Measurements from ENCODE around the gene P2RY12.

P2RY12 gene

DNA sequence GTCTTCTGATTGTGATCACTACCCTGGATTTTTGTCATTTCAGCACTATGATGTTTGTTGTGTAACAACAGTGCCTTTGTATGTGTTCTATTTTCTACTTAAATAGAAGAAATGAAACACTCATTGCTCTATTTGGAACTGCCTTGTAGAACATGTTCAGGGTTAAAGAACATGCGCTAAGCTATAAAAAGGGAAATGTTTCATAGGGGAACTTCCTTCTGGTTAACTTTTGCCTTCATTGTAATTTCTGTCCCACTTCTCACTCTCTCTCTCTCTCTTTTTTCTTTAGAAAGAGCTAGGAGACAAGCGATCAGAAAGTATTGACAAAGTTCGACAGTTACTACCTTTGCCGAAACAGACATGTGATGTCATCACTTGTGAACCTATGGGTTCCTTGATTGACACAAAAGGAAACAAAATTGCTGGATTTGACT lies at the start of gene P2RY12:
Gene P2RY12, minus strand, starts transcription at position 13 of the 434 bp plus-strand sequence. CDS start 45,908 bp downstream, outside the sequence.
- no peak for DNase-seq (ENCODE audit: low read depth in 1 of 2, low spot score in 1 of 2)

DNA sequence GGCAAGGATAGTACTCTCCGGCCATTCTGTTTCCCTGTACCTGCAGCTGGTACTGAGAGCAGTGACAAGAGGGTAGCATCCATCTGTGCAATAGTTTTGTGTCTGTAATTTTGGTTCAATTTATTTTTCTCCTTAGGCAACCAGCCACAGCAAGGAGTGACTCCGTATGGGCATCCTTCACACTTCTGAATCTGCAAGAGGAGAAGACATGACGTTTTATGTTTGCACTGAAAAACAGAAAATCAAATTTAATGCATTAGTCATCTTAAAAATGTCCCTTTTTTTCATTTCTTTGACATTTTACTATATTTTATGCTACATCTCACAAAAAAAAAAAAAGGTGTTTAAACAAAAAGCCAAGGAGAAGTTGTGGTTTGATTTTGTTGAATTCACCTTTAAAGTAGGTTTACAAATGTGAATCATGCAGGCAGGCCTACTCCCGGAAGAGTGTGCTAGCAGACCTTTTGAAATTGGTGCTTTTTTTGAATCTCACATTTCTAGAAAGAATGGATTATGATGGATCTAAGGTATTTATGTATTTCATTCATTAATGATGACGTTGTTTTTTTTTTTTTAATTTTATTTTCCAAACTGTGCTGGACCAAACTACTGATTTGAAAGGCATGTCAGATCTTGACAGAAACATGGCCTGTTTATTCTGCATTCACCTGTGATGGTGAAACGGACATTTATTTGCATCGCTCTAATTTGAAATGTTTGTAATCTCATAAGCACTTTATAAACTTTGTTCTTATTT lies 48.2 kb upstream of the P2RY12 start:
- DNase-seq (ENCODE audit: low read depth in 1 of 2, low spot score in 1 of 2), result no peak

DNA sequence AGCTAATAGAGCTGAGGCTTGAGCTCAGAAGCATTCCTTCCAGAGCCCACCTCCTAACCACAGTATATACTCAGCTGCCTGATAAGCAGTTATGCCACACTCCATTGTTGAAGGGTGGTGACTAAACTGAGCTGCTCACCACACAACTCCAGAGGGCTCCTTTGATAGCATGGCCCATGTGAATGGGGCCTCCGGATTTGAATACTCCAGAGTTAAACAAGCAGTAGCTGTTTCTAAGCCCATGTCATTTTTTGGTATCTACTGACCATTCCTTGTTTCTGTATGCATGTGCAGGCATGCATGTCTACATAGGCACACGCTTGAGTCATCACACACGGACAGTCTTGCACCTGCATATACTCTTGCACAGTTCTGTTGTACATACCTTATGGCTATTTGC lies 47.4 kb upstream of the P2RY12 start:
- DNase-seq (ENCODE audit: low read depth in 1 of 2, low spot score in 1 of 2), result no peak

DNA sequence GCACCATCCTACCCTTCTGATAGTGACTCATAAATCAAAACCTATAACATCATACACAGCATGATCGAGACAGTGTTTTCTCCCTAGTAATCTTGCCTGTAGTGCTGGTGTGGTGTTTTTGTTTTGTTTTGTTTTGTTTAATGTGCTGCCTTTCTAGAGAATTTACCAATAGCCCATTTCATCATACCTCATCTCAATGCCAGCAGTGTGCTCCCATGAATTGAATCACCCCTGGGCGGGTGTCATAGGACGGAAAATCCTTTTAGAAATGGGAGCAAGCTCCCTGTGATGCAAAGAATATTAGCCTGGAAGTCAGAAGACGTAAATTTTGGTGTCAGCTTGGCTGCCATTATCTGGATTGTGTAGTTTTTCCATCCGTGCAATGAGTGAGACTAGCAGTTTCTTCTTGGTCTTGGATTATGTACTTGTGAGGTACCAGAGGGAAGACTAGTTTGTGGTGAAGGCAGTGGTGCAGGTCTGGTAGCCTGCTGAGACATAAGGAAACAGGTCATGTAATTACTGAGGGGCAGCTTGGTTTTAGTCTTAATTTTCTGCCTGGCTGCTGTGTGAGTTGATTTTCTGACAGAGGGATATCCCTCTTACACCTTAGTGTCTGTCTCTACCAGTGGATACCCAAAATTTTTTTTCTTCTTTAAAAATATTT lies 46.4 kb upstream of the P2RY12 start:
- DNase-seq (ENCODE audit: low read depth in 1 of 2, low spot score in 1 of 2), result no peak

DNA sequence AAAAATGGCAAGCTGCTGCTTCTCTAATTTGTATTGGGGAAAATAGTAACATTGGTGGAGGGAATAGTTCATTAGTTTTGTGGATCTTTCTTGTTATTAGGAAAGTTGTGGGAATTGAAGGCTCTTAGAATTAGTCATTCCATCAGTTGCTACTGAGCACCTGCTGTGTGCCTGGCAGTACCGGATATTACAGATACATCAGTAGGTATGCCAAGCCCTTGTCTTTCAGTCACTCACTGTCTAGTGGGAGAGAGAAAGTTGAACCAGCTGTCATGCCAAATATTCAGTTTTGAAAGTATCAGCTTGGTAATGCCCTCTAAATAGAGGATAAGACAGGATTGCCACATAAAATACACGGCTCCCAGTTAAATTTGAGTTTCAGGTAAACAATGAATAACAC lies 43.8 kb upstream of the P2RY12 start:
- no peak for DNase-seq (ENCODE audit: low read depth in 1 of 2, low spot score in 1 of 2)

DNA sequence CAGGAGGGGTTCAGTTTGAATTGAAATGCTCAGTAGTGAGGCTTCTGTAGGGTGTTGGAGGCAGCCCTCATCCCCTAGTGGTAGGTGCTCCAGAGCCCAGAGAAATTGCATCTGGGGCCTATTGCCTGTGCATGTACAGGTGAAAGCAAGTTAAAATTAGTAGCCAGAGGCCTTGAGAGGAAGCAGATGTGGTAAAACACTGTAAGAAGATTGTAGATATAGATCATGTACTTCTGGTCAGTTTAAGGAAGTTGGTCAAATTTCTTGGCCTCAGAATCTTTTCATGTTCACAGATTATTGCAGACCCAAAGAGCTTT lies 41.7 kb upstream of the P2RY12 start:
- DNase-seq (ENCODE audit: low read depth in 1 of 2, low spot score in 1 of 2), result no peak

DNA sequence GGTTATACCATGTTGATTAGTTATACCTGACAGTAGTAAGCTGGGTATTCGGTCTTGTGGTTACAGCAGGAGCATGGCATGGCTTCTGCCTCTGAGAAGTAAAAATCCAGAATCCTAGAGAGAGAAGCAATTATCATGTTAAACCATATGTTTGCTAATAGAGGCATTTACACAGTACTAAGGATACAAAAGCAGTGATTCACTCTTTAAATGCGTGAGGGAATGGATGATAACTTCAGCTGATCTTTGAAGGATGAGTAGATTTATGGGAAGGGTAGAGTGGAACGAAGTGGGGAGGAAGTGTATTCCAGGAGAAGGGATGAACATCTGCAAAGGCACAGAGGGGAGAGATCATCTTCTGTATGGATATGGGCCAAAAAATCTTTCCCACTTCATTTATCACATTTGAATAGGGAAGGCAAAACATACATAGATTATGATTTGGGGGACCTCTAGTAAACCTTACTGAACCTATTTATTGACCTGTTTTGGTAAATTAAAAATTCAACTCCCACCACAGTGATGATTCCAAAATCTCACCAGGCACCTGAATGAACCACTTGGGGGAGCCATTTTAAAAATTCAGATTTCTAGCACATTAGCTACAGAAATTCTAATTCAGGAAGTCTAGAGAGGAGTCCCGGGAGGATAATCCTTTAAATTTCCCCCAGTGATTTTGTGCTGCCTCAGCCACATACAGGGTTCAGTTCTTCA lies 41.2 kb upstream of the P2RY12 start:
- no peak for DNase-seq (ENCODE audit: low read depth in 1 of 2, low spot score in 1 of 2)

DNA sequence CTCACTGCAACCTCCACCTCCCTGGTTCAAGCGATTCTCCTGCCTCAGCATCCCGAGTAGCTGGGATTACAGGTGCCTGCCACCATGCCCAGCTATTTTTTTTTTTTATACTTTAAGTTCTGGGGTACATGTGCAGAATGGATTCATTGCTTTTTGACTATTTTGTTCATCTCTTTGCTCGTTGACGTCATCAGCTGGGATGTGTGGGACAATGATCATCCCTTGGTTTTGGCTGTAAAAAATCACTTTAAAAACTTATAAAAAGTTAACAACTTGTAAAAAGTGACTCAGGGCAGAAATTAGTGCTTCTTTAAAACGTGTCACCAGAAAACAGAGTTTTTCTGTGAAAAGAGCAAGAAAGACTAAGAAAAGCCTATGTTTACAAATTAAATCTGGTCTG lies 38.5 kb upstream of the P2RY12 start:
- no peak for DNase-seq (ENCODE audit: low read depth in 1 of 2, low spot score in 1 of 2)

DNA sequence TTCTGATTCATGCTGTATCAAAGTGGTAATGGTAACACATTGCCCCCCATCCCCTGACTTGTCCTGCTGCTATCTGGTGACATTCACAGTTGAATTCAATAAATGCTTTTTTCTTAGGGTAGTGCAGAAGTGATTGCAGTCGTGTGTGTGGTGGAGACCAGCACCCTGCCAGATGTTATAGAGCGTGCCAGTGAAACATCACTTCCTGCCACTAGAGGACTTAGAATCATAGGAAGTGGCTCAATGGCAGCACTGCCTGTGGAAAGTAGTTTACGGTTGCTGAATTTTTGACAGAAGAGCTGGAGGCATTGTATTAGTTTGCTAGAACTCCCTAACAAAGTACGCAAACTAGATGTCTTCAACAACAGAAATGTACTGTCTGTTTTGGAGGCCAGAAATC lies 37.4 kb upstream of the P2RY12 start:
- DNase-seq (ENCODE audit: low read depth in 1 of 2, low spot score in 1 of 2), result no peak

DNA sequence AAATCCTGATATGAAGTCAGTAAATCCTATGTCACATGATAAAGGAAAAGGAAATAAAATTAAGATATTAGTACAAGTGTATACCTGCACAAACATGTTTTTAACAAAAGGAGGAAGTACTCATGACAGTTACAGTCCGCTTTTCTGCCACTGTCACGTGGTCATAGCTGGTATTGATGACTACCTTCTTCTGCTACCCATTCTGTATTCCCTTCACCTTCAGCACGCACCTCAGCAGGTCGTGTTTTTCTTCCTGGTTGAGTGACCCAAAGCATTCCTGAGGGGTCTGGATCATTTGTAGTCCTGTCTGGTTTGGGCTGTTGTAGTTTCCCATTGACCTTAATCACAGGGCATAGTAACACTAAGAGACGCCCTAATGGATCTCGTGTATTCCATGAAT lies 35.3 kb upstream of the P2RY12 start:
- DNase-seq (ENCODE audit: low read depth in 1 of 2, low spot score in 1 of 2), result no peak

DNA sequence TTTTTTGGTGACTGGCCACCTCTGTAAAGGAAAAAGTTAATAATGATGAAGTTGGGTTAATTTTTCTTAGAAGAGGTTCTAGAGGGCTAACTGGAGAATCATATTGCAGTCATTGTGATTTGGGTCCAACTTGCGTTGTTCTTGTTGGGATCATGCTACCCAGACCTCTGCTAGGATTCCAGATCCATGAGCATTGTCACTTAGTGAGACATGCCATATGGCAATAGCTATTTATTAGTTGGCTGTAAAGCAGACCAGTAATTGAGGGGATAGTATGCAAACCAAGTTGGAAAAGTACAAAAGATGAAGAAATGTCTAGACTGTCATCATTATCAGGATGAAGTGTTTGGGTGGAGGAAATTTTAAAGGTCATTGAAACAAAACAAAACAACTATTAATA lies 30.7 kb upstream of the P2RY12 start:
- DNase-seq (ENCODE audit: low read depth in 1 of 2, low spot score in 1 of 2), result no peak

DNA sequence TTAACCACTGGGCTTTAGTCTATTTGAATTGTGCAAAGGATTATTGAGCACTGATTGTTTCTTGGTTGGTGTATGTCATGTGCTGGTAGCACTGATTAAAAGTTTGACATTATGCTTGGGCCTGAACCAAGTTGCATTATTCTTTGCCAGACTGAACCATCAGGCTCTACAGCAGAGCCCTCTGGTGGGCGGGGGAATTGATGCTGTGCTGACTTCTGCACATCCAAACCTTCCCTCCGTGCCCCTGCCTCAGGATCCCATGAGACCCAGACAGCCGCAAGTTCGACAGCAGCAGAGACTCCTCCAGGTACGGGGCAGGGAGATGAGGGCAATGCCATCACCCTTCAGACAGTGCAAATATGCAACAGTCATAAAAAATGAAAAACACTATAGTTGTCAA lies 28.4 kb upstream of the P2RY12 start:
- DNase-seq (ENCODE audit: low read depth in 1 of 2, low spot score in 1 of 2), result no peak

DNA sequence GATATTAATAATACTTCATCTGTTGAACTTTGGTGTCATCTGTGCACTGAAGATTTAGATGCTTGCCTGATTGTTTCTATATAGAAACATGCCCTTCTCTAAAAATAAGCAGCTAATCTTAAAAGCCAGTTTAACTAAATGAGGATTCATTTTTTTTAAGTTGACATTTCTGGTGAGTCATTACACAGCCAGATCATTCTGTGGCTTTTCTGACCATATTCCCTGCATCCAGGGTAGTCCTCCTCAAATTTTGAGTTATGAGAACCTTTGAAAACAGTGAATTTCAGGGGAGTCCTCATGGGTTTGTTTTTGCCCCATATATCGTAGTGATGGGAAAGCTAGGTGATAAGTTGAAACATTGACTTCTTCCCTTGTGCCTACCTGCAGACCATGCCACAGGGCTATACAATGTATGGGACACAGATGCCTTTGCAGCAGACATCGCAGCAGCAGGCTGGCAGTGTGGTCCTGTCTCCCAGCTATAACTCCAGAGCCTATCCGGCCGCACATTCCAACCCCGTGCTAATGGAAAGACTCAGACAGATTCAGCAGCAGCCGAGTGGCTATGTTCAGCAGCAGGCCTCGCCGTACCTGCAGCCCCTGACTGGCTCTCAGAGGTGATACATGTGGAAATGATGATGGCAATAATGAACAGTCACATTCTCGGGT lies 26.5 kb upstream of the P2RY12 start:
- DNase-seq (ENCODE audit: low read depth in 1 of 2, low spot score in 1 of 2), result no peak

DNA sequence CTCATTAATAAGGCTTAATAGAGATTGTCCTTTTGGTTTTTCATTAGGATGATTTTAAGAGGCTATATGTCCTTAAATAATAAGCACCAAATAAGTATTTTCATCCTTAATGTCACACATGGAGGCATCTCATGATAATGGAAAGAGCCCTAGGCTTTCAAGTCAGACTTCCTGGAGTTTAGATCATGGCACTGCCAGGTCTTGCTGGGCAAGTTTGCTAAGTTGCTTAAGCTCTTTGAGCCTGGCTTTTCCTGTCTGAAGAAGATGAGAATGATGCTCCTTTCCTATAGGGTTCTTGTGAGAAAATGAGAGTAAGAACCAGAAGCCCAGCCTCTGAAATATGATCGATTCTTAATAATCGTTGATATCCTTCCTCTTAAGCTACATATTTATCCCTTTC lies 23.4 kb upstream of the P2RY12 start:
- no peak for DNase-seq (ENCODE audit: low read depth in 1 of 2, low spot score in 1 of 2)

DNA sequence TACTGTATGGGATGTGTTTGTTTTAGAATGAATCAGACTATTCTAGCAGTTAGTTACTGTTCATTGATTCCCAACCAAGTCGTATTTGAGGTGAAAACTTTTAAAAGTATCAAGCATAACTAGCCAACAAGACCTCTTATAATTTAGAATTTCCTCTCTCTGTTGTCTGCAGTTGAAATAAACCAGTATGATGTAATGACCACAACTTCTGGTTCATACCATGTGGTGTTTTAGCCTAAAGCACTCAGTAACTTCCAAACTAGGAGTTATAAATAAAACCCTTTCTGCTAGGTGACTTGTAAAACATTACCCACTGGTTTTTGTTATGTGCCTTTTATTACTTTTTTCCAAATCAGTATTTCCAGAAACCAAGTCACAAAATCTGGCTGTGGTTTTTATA lies 19.8 kb upstream of the P2RY12 start:
- DNase-seq (ENCODE audit: low read depth in 1 of 2, low spot score in 1 of 2), result no peak

DNA sequence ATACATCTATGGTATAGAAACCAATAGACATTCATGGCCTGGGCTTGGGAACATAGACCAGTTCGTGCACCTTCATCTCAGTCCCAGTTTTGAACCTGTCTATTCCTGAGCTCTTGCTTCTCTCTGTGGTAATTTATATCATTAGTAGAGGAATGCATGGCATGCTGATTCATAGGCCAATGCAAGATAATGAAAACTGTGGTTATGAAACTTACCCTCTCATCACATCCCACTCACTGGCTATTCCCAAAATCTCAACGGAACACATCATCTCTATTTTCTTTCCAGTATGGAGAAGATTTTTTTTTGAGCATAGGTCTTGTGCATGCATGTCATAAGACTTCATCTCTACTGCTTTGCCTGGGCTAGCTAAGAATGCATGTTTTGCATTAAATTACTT lies 18.7 kb upstream of the P2RY12 start:
- no peak for DNase-seq (ENCODE audit: low read depth in 1 of 2, low spot score in 1 of 2)

DNA sequence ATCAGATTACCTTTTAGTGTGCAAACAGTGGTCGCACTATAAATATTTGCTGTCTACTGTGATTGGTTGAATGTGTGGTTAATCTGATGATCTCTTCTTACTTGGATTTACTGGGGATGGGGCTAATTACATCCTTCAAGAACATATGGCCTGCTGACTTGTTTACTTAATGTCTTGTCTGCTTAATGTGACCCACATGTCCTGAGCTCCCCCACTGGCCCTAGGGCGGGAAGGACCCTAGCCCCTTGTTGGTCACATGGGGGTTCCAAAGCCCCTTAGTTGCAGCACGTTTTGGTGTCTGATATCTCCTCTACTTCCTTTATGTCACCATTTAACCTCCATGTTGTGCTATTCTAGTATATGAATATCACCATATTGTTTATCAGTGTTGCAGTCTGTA lies 17.8 kb upstream of the P2RY12 start:
- DNase-seq (ENCODE audit: low read depth in 1 of 2, low spot score in 1 of 2), result no peak

DNA sequence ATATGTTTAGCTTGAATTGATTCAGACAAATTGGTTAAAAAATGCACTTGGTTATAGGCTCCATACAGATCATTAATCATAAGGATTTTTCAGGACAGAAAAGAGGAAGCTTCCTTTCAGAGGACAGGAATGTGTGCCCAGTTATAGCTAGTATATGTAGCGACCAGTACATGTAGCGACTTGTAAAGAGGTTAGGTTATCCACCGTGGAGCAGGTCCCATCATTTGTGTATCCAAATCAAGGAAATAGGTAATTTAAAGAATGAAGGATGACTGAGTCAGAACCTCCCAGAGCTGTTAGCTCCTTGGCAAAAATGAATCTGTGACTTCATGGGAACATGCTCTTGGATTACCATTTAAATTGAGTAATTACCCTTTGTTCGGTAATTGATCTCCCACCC lies 15.8 kb upstream of the P2RY12 start:
- no peak for DNase-seq (ENCODE audit: low read depth in 1 of 2, low spot score in 1 of 2)

DNA sequence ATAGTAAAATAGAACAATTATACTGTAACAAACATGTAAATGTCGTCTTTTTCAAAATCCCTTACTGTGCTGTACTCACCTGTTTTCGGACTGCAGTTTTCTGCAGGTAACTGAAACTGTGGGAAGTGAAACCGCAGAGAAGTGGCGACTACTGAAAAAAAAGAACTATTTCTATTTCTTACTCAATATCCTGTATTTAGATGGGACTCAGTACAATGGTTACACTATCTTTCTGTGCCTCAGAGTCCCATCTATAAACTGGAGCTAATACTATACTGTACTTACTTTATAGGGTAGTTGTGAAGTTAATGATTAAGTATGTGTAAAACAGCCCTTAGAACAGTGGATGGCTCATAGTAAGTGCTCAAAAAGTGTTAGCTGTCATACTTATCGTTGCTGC lies 14.3 kb upstream of the P2RY12 start:
- no peak for DNase-seq (ENCODE audit: low read depth in 1 of 2, low spot score in 1 of 2)

DNA sequence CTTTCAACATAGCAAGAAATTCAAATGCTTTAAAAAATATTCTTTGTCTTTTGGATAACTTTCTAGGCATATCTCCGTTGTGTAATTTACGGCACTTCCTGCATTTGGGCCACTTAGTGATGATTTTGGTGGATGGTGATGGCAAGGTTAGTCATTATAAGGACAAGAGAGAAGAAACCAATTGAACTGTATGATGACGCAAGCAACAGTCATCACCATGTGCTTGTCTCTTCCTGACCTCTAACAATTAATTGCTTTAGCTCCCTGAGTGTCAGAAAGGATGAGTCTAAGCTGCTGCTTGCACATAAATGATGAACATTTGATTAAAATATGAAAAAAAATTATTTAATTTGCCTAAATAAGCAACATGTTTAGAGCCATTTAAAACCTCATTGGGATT lies 11.3 kb upstream of the P2RY12 start:
- no peak for DNase-seq (ENCODE audit: low read depth in 1 of 2, low spot score in 1 of 2)

DNA sequence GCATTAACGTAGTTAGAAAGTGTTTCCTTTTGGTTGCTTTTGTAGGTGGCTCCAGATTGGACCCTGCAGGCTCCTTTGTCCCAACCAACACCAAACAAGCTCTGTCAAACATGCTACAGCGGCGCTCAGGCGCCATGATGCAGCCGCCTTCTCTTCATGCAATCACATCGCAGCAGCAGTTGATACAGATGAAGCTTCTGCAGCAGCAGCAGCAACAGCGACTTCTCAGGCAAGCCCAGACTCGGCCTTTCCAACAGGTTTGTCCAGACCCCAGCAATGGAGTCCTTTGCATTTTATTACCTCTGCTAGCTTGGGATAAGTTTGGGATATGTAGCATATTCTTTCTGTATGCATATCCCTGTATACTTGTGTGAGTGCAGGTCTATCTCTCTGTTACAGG lies 10.1 kb upstream of the P2RY12 start:
- no peak for DNase-seq (ENCODE audit: low read depth in 1 of 2, low spot score in 1 of 2)

DNA sequence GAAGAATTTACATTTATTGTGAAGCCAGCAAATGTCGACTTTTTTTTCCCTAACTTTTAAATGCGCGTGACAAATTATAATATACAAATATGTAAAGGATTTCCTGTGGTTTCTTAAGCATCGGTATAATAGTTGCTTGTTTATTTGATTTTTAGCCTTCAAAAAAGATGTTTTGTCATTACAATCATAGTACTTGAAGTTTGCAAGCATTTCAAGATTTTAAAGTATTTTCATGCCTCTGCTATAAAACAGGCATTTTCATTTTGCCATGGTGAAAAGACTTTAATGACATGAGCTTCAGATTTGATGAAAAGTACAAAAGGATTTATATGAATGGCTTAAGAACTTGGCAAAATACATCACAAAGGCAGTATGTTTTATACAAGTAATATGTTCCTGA lies 9.4 kb upstream of the P2RY12 start:
- DNase-seq (ENCODE audit: low read depth in 1 of 2, low spot score in 1 of 2), result no peak
